GM19239 (cell line): ENCODE measurements around the gene CNNM2.
"Not testable (repeated sequence)": the region's sequence is repeated elsewhere in the genome, so short reads cannot be mapped to it uniquely, and the experiment has no call there.

Experiments used
- DNase-seq: peaks from one replicate; pipeline ENCODE4 v3.0.0; 2011; ENCODE audit warnings: low spot score; ENCODE audit not compliant: insufficient read length
- FAIRE-seq: peaks from 2 replicates; lab custom pipeline; 2011; peaks lifted over from hg19 to GRCh38; lab: Jason Lieb, UNC

The CNNM2 gene

DNA sequence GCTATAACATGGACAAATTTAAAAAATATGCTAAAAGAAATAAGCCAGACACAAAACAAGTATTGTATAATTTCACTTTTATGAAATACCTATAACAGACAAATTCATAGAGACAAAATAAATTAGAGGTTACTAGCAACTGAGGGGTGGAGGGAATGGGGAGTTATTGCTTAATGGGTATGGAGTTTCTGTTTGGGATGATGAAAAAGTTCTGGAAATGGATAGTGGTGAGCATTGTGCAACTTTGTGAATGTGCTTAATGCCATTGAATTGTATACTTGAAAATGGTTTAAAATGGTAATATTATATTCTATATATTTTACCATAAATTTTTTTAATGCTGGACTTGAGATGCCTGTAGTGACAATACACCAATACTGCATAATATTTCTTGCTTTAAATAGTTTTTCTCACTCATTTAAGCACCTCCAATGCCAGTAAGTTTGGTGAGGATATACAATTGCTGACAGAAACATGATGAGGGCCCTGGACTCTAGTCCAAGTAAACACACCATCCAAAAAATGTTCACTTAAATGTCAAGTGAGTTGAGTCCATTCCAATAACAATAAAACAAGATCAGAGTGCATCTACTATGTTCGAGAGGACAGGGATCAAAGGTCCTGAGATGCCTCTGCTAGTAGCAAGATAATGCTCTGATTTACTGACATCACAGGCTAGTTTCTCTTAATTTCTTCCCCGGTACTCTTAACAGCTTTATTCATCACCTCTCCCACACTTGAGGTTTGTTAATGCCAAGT, 203.1 kb downstream of the CNNM2 start:
- DNase-seq (no peak), FAIRE-seq (no peak)

DNA sequence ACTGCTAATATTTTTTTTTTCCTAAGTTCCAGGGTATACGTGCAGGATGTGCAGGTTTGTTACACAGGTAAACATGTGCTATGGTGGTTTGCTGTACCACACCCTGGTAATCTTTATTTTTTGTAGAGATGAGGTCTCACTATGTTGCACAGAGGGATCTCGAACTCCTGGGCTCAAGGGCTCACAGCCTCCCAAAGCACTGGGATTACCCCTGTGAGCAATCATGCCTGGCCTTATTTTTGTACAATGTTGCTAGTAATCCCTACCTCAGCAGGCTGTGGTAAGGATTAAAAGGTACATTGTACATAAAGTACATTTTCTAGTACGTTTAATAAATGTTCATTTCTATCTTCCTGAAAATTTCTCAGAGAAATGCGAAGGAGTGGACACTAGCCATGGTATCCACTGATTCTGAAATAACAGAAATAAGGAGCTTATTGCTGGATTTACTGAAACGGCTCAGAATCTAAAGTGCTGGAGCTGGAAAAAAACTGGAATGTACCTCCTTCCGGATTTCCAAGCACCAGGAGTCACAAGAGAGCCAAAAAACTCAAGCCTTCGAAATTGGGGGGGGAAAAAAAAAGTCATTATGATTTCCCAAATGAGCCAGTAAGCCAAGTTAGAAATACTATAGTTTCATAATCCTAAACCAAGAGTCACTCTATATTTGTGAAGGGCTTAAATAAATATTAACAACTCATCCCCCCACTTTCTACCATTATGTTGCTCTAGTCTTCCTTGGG, 205.4 kb downstream of the CNNM2 start:
- DNase-seq = no peak
- no peak for FAIRE-seq

DNA sequence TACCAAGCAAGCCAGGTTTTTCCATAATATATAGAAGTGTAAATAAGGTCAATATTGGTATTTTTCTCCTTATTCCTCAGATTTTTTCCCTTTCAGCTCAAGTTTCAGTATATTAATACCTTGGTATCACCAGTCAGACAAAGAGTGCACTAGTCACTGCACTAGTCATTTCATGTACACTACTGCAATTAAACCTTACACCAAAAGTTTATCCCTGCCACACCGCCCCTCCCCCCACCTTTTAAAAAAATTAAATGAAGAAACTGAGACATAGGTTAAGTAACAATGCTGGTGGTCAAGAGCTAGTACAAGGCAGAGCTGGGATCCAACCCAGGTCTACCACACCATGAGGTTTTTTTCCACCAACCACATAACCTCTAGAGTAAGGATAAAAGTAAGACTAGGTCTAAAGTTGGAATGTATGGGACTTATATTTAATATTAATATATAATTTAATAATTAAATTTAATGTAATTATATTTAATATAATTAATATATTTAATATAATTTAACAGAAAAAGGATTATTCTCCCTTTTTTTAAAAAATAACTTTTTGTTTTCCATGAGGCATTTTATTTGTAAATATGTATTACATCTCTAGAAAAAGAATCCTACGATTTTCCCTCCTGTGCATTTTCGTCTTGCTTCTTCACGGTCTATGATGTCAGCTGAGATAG, 206.5 kb downstream of the CNNM2 start:
- FAIRE-seq (no peak), DNase-seq (no peak)

DNA sequence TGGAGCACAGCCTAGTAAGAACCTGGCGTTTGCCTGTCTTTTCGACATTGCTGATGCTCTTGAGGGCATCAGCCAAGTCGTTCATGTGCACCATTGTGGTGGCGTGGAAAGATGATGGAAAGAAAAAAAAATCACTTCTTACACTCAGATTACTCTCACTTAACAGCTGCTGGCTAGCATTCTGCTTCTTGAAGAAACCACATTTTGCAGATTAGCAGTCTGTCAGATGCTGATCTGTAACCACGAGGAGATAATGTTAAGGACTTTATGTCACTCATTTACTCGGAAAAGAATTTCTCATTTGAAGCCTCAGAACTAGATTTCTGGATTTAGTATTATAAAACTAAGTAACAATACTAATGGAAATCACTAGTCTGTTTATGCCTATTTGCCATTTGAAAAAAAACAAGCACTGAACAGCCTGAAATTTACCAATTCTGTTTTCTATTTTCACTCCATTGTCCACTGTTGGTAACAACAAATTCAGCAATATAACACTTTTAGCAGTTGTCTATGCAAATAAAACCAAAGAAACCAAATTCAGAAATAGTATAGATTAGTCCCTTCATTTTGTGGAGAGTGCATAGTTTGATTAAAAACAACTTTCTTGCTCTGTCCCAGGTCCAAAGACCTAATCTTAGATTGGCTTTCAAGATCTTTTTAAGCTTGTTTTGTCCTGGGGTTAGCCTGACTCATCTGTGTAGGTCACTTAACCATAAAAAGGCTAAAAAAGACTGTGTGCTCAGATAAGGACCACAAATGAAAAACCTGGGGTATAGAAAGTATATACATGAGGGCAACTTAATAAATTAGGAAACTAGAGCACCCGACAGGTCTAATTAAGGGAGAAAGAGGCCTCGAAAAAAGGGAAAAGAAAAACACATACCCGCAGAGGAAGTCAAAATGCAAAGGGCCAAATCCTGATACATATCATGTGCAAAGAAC, 207.5 kb downstream of the CNNM2 start:
- no peak for DNase-seq
- FAIRE-seq = peak; percentile 92

DNA sequence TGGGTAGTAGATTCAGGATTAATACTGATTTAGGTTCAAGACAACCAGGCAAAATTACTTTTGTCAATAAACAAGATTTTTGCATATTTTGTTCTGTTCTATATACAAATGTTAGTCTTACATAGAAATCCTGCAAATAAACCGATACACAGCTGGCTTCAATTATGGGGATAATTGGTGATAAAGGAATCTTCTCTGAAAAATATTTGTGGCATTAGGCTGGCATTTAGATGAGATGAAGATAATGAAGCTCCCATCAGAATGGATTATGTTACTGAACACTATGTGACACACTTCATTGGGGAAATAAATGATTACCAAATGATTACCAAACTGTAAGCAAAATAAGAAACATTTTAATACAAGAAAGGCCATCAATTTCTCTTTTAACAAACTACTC, 209.1 kb downstream of the CNNM2 start:
- DNase-seq = no peak
- FAIRE-seq = no peak

DNA sequence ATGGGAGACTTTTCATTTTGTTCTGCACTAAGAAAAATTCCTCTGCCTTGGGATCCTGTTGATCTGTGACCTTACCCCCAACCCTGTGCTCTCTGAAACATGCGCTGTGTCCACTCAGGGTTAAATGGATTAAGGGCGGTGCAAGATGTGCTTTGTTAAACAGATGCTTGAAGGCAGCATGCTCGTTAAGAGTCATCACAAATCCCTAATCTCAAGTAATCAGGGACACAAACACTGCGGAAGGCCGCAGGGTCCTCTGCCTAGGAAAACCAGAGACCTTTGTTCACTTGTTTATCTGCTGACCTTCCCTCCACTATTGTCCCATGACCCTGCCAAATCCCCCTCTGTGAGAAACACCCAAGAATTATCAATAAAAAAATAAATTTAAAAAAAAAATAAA, 212.1 kb downstream of the CNNM2 start:
- DNase-seq = not testable (repeated sequence)

DNA sequence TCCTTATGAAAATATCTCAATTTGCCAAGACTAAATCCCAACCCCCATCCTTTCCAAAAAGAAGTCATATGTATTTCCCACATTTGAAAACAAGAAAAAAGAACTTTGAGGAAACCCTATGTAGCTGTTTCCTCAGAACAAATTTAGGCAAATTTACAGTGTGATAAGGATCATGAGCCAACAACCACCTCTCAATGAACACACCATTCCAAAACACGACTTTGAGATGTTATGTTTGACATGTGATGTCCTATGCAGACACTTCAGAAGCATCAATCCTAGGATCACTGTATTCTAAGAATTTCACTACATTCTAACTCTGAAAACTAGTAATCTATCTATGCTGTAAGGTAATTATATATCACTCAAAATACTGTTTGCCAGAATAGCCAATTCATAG, 212.8 kb downstream of the CNNM2 start:
- FAIRE-seq = no peak
- no peak for DNase-seq

More for the DNA sequence above, 212.1 kb downstream of the CNNM2 start:
- FAIRE-seq = not testable (repeated sequence)

DNA sequence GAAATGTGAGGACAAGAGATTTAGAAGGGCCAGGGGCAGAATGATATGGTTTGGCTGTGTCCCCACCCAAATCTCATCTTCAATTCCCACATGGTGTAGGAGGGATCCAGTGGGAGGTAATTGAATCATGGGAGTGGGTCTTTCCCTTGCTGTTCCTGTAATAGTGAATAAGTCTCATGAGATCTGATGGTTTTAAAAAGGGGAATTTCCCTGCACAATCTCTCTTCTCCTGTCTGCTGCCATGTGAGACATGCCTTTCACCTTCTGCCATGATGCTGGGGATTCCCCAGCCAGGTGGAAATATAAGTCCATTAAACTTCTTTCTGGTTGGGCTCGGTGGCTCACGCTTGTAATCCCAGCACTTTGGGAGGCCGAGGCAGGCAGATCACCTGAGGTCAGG, 217.1 kb downstream of the CNNM2 start:
- not testable (repeated sequence) for FAIRE-seq, DNase-seq

DNA sequence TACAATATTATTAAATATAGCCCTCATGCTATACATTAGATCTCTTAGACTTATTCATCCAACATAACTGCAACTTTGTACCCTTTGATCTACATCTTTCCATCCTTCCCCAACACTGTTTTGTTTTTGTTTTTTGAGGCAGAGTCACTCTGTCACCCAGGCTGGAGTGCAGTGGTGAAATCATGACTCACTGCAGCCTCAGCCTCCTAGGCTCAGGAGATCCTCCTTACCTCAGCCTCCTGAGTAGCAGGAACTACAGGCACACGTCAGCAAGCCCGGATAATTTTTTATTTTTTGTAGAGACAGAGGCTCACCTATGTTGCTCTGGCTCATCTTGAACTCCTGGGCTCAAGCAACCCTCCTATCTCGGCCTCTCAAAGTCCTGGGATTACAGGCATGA, 221.7 kb downstream of the CNNM2 start:
- DNase-seq (no peak), FAIRE-seq (no peak)
